ENCODE results near the gene ANKRD13B. TPM values are rescaled to one million over a fixed set of nuclear protein-coding genes. Genes with fewer than 3 reads are reported as not detected.

ANKRD13B gene
- total and polyA plus RNA-seq, 2 of the 13 experiments (the other 11 are each of a cell fraction or from before 2014, with no cell fraction given) = 1.7 to 1.8 TPM

DNA sequence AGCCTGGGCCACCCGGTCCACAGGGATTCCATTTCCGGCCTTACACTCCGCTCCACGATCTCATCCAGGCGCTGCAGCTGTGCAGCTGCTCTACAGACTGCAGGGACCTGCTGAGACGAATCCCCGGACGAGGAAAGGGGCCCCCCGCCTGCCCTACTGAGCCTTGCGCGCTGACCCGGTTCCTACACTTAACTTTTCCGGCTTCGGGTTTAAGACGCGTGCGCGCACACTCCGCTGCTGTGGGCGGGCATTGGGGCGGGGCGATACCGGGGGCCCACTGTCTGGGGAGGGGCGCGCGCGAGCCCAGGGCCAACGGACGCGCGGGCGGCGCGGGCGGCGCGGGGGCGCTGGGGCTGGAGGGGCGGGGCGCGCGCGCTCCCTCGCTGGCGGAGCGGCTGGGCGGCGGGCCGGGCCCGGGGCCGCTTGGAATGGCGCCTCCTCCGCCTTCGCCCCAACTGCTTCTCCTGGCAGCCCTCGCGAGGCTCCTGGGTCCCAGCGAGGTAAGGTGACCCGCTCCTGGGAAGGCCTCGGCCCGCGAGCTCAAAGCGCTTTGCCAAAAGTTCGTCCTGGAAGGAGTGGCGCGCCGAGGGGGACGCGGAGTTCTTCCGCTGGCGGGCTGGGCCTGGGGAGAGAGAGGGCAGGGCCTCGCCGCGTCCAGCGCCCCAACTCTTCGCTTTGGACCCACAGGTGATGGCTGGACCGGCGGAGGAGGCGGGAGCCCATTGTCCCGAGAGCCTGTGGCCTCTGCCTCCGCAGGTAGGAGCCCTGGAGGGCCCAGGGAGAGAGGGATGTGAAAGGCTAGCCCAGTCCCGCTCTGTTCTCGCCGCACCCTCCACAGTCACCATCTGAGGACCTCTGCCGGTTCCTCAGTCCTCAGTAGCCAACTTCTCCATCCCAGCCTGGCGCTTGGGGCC, 24.3 kb upstream of the ANKRD13B start, which contains the start of gene TP53I13 (continued):
- TF ChIP-seq ZBTB40 (IDR thresholded peaks at IDR 0.05) (no peak), ZBTB40 (CRISPR knock-in tag; IDR thresholded peaks at IDR 0.05) (peak; percentile 44; the same call in 1 of the 2 replicates), KDM6A (CRISPR knock-in tag; IDR thresholded peaks at IDR 0.05; ENCODE audit: low read depth) (no peak), SALL2 (CRISPR knock-in tag; IDR thresholded peaks at IDR 0.05) (no peak), ZNF234 (CRISPR knock-in tag; conservative IDR thresholded peaks at IDR 0.05) (no peak), PHF21A (CRISPR knock-in tag; IDR thresholded peaks at IDR 0.05) (peak; percentile 17; the same call in 1 of the 2 replicates), KAT2B (IDR thresholded peaks at IDR 0.05; ENCODE audit: borderline replicate concordance, low read depth, low read length) (no peak), PRMT3 (CRISPR knock-in tag; IDR thresholded peaks at IDR 0.05; ENCODE audit: borderline replicate concordance, low read depth) (no peak)
- TF ChIP-seq, protein P1, sequence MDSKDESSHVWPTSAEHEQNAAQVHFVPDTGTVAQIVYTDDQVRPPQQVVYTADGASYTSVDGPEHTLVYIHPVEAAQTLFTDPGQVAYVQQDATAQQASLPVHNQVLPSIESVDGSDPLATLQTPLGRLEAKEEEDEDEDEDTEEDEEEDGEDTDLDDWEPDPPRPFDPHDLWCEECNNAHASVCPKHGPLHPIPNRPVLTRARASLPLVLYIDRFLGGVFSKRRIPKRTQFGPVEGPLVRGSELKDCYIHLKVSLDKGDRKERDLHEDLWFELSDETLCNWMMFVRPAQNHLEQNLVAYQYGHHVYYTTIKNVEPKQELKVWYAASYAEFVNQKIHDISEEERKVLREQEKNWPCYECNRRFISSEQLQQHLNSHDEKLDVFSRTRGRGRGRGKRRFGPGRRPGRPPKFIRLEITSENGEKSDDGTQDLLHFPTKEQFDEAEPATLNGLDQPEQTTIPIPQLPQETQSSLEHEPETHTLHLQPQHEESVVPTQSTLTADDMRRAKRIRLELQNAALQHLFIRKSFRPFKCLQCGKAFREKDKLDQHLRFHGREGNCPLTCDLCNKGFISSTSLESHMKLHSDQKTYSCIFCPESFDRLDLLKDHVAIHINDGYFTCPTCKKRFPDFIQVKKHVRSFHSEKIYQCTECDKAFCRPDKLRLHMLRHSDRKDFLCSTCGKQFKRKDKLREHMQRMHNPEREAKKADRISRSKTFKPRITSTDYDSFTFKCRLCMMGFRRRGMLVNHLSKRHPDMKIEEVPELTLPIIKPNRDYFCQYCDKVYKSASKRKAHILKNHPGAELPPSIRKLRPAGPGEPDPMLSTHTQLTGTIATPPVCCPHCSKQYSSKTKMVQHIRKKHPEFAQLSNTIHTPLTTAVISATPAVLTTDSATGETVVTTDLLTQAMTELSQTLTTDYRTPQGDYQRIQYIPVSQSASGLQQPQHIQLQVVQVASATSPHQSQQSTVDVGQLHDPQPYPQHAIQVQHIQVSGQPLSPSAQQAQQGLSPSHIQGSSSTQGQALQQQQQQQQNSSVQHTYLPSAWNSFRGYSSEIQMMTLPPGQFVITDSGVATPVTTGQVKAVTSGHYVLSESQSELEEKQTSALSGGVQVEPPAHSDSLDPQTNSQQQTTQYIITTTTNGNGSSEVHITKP (CRISPR knock-in tag; IDR thresholded peaks at IDR 0.05; ENCODE audit: low read depth) = no peak; the same call in 1 of the 2 replicates
- TF ChIP-seq, protein P2, sequence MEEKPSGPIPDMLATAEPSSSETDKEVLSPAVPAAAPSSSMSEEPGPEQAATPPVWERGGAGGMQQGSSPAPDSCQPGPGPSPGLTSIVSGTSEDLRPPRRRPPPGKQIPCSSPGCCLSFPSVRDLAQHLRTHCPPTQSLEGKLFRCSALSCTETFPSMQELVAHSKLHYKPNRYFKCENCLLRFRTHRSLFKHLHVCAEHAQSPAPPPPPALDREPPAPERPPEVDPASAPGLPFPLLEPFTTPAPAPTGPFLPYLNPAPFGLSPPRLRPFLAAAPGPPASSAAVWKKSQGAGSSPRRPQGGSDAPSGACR (CRISPR knock-in tag; IDR thresholded peaks at IDR 0.05) = peak; percentile 44

All from HepG2 (cell line).